NCI-H2227 treated with DMSO at 0.1 percent for 48 hours (cell line): ENCODE results near the gene OR6K2.
"Not testable (repeated sequence)": the region's sequence is repeated elsewhere in the genome, so short reads cannot be mapped to it uniquely, and the experiment has no call there.

Experiments
- DNase-seq: peaks from one replicate; lab custom pipeline; 2025; lab: John Stamatoyannopoulos, UW

Gene OR6K2, protein sequence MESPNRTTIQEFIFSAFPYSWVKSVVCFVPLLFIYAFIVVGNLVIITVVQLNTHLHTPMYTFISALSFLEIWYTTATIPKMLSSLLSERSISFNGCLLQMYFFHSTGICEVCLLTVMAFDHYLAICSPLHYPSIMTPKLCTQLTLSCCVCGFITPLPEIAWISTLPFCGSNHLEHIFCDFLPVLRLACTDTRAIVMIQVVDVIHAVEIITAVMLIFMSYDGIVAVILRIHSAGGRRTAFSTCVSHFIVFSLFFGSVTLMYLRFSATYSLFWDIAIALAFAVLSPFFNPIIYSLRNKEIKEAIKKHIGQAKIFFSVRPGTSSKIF

DNA sequence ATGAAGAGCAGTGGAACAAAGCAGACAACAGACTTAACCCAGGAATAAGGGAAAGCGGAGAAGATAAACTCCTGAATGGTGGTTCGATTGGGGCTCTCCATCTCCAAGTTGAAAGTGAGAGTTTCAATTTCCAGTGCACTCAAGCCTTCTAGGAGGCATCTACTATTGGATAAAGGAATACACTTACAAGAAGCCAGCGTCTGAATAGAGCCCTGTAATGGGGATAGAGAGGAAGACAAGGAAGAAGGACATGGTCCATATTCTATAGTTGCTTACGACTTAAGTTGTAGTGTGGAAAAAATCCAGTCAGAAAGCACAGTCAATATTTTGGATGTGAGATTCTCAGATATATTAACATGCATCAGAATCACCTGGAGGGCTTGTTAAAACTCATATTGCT lies at the start of gene OR6K2:
TSS of gene OR6K2 (minus strand) at position 101 of the 400 bp plus-strand sequence. CDS start at position 101, 0 bp downstream.
- no peak for DNase-seq

DNA sequence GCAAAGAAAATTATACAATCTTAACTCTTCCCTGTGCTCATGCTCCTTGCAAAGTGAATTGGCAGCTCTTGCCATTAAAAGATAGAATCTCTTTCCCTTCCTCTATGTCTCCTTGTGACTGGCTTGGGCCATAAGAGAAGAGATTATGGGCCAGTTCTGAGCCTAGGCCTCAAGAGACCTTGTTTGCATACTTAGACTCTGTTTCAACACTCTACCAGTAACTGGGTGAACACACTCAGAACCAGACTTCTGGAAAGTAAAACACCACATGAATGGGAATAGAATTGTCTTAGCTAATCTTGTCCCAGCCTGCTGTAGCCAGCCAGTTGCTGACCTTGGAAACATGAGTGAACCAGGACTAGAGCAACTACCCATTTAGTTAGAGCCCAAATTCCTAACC lies 35.4 kb upstream of the OR6K2 start:
- DNase-seq, result no peak

DNA sequence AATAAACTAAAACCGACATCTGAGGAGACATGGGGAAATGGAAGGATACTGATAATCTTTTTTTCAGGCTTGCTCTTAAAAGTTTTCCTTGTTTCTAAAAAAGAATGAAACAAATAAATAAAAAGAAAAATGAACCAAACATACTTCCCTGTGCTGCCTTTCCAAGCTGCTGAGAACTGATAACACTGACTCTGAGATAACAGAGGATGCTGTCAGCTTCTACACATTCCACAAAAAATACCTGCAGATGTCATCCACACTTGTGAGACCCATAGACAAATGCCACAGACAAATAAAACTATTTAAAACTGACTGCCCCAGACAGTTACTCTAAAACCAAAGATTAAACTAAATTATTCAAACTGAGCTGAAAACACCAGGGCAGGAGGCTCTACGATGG lies 32.1 kb upstream of the OR6K2 start:
- no peak for DNase-seq

GRCh38 chr1:158731707-158732106 lies 31.3 kb upstream of the OR6K2 start:
- no peak for DNase-seq

DNA sequence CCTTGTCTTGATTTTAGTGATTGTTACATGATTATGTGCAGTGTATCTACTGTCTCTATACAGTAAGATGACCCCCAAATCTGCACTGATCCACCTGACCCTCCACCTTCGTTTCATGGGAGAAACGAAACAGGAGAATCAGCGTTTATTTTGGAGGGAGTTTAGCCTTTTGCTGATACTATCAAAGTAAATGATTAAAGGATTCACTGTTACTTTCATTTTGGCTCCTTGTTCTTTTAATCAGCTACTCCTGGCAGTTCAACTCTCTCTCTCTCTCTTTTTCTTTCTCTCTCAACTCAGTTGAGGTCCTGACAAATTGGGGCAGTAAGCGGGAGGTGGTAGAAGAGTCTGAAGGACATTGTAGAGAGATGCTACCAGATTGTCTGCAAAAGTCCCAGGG lies 30.0 kb upstream of the OR6K2 start:
- DNase-seq, result no peak

GRCh38 chr1:158728510-158729225 lies 28.2 kb upstream of the OR6K2 start:
- no peak for DNase-seq

DNA sequence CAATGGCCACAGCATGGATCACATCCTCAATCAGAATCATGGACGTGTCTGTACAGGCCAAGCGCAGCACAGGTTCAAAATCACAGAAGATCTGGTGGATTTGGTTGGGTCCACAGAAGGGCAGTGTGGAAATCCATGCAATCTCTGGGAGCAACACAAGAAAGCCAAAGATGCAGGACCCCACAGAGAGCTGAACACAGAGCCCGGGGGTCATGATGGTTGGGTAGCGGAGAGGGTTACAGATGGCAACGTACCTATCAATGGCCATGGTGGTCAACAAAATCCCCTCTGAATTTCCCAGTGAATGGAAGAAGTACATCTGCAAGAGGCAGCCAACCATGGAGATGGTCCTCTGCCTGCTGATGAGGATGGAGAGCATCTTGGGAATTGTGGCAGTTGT lies 24.0 kb upstream of the OR6K2 start:
- no peak for DNase-seq

DNA sequence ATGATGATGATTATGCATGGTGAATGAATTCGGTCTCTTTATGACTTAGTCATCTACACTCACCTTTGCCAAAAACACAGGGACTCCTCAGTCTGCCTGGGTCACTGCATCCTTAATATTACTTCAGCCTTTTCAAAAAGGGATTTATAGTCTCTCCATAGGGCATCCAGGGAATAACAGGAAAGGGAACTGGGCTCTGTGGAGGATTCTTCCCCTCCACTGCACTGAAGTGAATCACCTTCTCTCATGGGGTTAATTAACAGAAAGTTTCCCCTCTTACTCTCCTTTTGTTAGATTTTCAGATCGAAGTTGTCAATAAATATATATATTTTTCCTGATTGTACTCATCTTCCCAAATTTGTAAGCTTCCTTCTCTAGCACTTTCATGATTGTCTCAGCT lies 20.2 kb upstream of the OR6K2 start, which contains the start of gene OR6K3:
TSS of gene OR6K3 (minus strand) at position 101 of the 400 bp plus-strand sequence. CDS start 2,605 bp downstream, outside the sequence.
- no peak for DNase-seq

GRCh38 chr1:158719664-158720063 lies 19.2 kb upstream of the OR6K2 start:
- DNase-seq, result no peak

- DNase-seq, result no peak
Observed at GRCh38 chr1:158717344-158717743, 16.9 kb upstream of the OR6K2 start.

DNA sequence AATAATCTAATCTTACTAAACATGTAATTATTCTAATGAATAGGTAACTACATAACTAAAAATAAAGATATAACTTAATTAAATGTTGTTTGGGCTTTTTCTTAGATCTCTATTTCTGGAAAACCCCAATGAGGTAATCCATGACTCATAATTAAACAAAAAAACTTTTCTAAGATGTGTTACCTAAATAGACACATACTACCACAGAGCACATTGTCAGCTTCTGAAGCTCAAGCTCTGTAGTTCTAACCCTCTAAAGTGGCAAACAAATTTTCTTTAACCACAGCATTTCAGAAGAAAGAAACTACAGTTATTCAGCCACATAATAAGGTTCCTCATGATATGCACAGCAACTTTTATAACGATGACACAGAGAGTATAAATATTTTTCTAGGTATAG lies 15.9 kb upstream of the OR6K2 start:
- no peak for DNase-seq

- no peak for DNase-seq
Observed at GRCh38 chr1:158714754-158715153, 14.3 kb upstream of the OR6K2 start.

DNA sequence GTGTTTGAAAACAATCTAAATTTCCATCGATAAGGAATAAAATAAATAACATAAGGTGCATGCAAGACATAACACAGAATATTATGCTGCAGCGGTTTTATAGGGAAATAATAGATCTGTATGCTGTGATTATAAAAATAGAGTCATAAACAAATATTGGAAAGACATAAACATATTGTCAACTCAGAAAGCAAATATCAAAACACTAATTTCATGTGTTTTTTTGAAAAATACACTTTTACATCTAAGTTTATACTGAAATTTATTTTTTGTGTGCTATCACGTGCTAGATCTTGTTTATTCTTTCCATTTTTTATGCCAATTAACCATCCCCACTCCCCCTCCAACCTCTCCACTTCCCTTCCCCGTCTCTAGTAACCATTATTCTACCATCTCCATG lies 10.6 kb upstream of the OR6K2 start:
- DNase-seq, result no peak

GRCh38 chr1:158706096-158706495 lies 5.6 kb upstream of the OR6K2 start:
- DNase-seq, result no peak

GRCh38 chr1:158694596-158694995 lies 5.9 kb downstream of the OR6K2 start:
- no peak for DNase-seq

DNA sequence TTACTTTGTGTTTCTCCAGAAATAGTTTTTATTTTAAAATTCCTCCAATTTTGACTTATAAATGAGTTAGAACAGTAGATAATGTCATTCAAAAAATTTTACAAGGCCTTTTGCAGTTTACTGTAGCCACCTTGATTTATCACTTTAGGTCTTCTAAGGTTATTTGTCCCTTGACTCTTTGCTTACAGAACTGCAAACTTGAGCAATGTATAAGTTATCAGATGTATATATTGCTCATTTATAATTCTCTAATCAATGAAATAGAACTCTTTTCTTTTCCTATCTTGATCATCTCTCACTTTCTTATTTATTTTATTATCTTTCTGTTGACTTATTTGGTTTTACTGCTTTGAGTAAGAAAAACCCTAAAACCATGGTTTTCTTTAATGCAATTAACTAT lies 8.1 kb downstream of the OR6K2 start:
- no peak for DNase-seq

DNA sequence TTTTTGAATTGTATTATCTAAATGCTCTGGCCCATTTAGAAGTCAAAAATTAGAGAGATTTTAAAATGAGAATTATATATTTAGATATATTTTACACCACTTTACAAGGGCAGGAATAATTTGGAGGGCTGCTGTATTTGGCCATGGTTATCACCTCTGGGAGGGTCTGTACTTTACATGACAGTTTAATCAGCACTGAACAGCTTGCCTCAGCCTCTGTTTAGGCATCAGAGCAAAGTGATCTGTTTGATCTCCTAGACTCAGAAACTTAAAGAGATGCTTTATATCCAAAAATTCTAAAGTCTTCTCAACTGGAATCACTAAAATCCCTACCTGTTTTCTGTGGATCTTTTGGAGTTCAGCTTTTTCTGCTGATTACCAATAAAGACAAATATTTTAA lies 8.5 kb downstream of the OR6K2 start:
- no peak for DNase-seq

- DNase-seq, result not testable (repeated sequence)
Observed at GRCh38 chr1:158691149-158691548, 9.3 kb downstream of the OR6K2 start.

- no peak for DNase-seq
Observed at GRCh38 chr1:158689875-158690274, 10.6 kb downstream of the OR6K2 start.

- DNase-seq, result no peak
Observed at GRCh38 chr1:158689110-158689509, 11.3 kb downstream of the OR6K2 start.

- not testable (repeated sequence) for DNase-seq
Observed at GRCh38 chr1:158688343-158688742, 12.1 kb downstream of the OR6K2 start.

- DNase-seq, result no peak
Observed at GRCh38 chr1:158687037-158687436, 13.4 kb downstream of the OR6K2 start.
